RWPE2 (cell line): ENCODE measurements around the gene LGALSL.

Experiments used
- ATAC-seq: fragments of 200-7000 bp; cut with Tn5 transposase; 3 replicates; pipeline ENCODE4 v1.9.1; 2021; ENCODE audit warnings: low read depth
- DNase-seq: peaks from one replicate; pipeline ENCODE4 v3.0.0-alpha.2; 2020; ENCODE audit warnings: low spot score
- H3K27ac ChIP-seq: fragments of 450-650 bp; 2 replicates; pipeline ENCODE4 v1.5.1; 2017; ENCODE audit warnings: mild to moderate bottlenecking; ENCODE audit not compliant: poor library complexity, severe bottlenecking
- H3K27me3 ChIP-seq: fragments of 250-450 bp; sonication (Bioruptor Pico); 2 replicates; pipeline ENCODE4 v1.5.1; 2021; ENCODE audit warnings: mild to moderate bottlenecking, moderate library complexity; ENCODE audit not compliant: insufficient read depth, poor library complexity, severe bottlenecking
- H3K36me3 ChIP-seq: fragments of 250-450 bp; sonication (Bioruptor Pico); 2 replicates; pipeline ENCODE4 v1.5.1; 2020; ENCODE audit warnings: low read depth, mild to moderate bottlenecking, moderate library complexity
- H3K4me1 ChIP-seq: fragments of 250-450 bp; sonication (Bioruptor Pico); 2 replicates; pipeline ENCODE4 v1.5.1; 2021; ENCODE audit warnings: mild to moderate bottlenecking, moderate library complexity; ENCODE audit not compliant: insufficient read depth, poor library complexity, severe bottlenecking
- H3K4me3 ChIP-seq: fragments of 250-450 bp; sonication (Bioruptor Pico); 2 replicates; pipeline ENCODE4 v1.5.1; 2021; ENCODE audit warnings: mild to moderate bottlenecking, moderate library complexity; ENCODE audit not compliant: severe bottlenecking
- H3K9me3 ChIP-seq: fragments of 250-450 bp; sonication (Bioruptor Pico); 2 replicates; pipeline ENCODE4 v1.5.1; 2021; ENCODE audit warnings: mild to moderate bottlenecking, moderate library complexity; ENCODE audit not compliant: severe bottlenecking
- CTCF ChIP-seq: fragments of 450-650 bp; IDR thresholded peaks from one replicate; pipeline ENCODE4 v1.5.1; 2017; ENCODE audit warnings: mild to moderate bottlenecking, moderate library complexity; ENCODE audit not compliant: poor library complexity, severe bottlenecking

Gene LGALSL

GRCh38 chr2:64451051-64451450 lies 2.9 kb upstream of the LGALSL start:
- Histone ChIP-seq H3K27ac (no peak overlapping the region), H3K36me3 (peaks cover 2% of the 10 kb centered on the region), H3K27me3 (no peaks in the 10 kb centered on the region), H3K4me3 (no peak overlapping the region), H3K4me1 (peaks cover 11% of the 10 kb centered on the region), H3K9me3 (no peaks in the 10 kb centered on the region)
- TF ChIP-seq CTCF, result no peak
- ATAC-seq, result no peak
- DNase-seq, result no peak

- ATAC-seq (peak; percentile 58), DNase-seq (no peak)
- Histone ChIP-seq H3K4me1 (peaks cover 11% of the 10 kb centered on the region), H3K27me3 (no peaks in the 10 kb centered on the region), H3K9me3 (no peaks in the 10 kb centered on the region), H3K27ac (peak overlapping the region; percentile 86), H3K4me3 (peak overlapping the region; percentile 70), H3K36me3 (peaks cover 35% of the 10 kb centered on the region)
- TF ChIP-seq CTCF, result no peak
These were observed 697 bp downstream of the LGALSL start for GRCh38 chr2:64454386-64455332.

GRCh38 chr2:64455545-64455944 lies 1.6 kb downstream of the LGALSL start:
- Histone ChIP-seq H3K9me3 (no peaks in the 10 kb centered on the region), H3K27ac (peak overlapping the region; percentile 86), H3K4me3 (no peak overlapping the region), H3K4me1 (peaks cover 11% of the 10 kb centered on the region), H3K27me3 (no peaks in the 10 kb centered on the region), H3K36me3 (peaks cover 35% of the 10 kb centered on the region)
- DNase-seq (no peak), ATAC-seq (no peak)
- TF ChIP-seq CTCF, result no peak

- peaks cover 35% of the 10 kb centered on the region for H3K36me3 ChIP-seq
- no peaks in the 10 kb centered on the region for H3K27me3 ChIP-seq
- TF ChIP-seq CTCF, result no peak
- no peak overlapping the region for H3K4me3 ChIP-seq
- H3K27ac ChIP-seq, result no peak overlapping the region
- ATAC-seq (no peak), DNase-seq (no peak)
- peaks cover 11% of the 10 kb centered on the region for H3K4me1 ChIP-seq
- no peaks in the 10 kb centered on the region for H3K9me3 ChIP-seq
These were observed 2.3 kb downstream of the LGALSL start for GRCh38 chr2:64456293-64456692.

- Histone ChIP-seq H3K27me3 (no peaks in the 10 kb centered on the region), H3K4me3 (no peak overlapping the region), H3K27ac (no peak overlapping the region), H3K36me3 (peaks cover 35% of the 10 kb centered on the region), H3K4me1 (peaks cover 11% of the 10 kb centered on the region), H3K9me3 (no peaks in the 10 kb centered on the region)
- no peak for TF ChIP-seq CTCF
- no peak for DNase-seq
- ATAC-seq, result no peak
These were observed 3.6 kb downstream of the LGALSL start for GRCh38 chr2:64457524-64457923.
